CD4-positive, alpha-beta T cell treated with Interleukin-1 beta for 1 hour (primary cell): ENCODE results near the gene TMEM51.

Source experiments
- DNase-seq, 2 donors: peaks; one replicate each; pipeline ENCODE4 v3.0.0-alpha.2; 2020 to 2022

The TMEM51 gene

DNA sequence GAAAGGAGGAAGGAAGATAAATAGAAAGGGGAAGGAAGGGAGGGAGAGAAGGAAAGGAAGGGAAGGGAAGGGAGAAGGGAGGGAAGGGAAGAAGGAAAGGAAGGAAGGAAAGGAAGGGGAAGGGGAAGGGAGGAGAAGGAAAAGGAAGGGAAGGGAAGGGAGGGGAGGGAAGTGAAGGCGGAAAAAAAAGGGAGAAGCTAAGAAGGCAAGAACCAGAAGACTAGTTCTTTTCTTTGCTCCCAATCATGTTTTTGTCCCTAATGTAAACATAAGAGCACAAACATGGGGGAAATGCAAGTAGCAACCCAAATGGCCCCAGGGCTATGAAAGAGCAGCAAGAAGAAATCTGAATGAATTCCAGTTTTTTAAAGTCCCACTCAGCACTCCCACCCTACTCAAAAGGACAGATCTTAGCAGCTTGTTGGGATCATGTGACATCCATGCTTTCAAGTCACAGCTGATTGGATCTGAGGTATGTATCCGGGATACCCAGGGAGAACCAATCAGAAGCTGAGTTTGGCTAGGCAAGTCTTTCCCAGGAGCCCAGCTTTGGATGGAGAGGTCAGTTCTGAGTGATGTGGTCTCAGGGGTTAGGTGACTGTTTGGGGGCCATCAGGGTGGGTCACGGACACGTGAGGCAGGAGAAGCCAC is 69.2 kb downstream of the TMEM51 start:
- no peak for DNase-seq

DNA sequence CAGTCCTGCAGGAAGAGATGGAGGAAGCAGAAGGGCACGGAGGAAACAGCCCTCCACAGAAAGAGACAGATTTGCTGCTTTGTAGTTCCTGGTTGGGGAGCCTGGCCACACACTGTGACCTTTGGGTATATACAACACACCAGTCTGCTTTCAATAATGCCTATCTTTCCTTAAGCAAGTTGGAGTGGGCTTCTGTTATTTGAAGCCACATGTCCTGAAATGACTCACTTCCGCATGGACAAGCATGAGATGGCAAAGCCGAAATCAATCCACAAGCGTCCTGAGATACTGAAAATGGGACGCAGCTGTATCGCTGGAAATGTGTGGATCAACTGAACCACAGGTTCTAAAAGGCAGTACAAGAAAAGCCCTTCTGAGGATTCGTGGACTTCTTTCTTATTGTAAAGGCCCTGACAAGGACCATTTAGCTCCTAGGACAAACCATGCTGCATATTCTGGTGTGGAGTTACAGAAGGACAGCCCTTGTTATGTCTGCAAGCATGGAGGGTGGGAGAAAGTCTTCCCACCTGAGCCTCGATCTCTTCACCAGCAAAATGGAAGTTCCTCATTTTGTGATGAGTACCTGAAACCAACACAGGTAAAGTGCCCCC is 70.8 kb downstream of the TMEM51 start:
- DNase-seq, result no peak

DNA sequence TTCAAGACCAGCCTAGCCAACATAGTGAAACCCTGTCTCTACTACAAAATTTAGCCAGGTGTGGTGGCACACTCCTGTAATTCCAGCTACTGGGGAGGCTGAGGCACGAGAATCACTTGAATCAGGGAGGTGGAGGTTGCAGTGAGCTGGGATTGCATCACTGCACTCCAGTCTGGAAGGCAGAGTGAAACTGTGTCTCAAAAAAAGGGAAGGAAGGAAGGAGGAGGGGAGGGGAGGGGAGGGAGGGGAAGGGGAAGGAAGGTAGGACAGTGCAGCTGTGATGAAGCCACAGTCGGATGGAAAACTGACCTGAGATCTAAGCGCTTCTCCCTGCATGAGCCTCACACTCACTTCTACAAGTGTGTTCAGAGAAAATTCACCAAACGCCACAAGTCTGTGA is 71.4 kb downstream of the TMEM51 start:
- DNase-seq, result no peak

DNA sequence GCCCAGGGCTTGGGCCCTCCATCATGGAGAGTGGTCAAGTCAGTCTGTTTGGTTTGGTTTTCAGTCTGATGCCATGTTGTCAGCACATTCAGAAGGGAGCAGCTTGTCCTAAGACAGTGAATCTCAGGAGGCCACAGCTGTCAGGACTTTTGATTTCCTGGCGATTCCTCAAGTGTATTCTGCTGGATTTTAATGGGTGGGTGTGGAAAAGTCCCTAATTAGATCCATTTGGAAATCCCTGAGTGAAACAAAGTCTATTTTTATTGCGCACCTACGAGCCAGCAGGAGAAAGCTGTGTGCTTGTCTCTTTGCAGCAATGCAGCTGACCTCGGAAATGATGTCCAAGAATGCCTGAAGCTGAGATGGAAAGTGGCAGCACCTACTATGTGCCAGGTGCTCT is 71.9 kb downstream of the TMEM51 start:
- DNase-seq, result no peak

DNA sequence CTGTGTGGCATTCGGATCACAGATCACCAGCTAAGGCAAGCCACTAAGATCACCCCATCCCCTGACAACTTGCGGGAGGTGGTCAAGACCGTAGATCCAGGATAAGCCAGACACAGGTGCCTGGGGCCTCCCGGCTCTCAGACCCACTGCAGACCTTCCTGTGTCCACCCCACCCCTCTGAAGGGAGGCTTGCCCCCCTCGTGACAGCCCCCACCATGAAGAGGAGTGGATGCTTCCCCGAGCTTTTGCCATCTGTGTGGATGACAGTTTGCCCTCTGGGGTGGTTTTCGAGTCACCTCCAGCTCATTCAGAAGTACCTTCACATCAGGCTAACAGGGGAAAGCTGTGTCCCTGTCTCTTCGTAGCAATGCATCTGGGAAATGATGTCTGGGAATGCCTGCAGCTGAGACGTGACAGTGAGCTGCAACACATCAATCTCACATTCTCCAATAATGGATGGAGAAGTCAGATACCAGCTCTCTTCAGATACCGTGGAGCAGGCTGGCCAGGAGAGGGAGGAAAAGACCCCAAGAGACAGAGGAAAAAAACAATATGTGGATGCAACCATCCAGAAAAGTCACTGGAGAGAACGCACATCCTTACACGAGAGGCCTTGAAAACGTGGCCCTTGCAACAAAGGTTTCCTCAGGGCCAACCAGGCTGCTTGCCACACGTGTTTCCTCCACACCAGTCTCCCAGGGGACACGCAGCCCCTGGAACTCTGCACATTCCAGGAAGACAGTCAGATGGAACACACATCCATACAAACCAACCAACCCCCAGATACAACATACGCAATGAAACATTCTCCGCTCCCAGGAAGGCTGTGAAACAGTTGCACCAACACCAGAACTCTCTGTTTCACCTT is 73.1 kb downstream of the TMEM51 start:
- no peak for DNase-seq

DNA sequence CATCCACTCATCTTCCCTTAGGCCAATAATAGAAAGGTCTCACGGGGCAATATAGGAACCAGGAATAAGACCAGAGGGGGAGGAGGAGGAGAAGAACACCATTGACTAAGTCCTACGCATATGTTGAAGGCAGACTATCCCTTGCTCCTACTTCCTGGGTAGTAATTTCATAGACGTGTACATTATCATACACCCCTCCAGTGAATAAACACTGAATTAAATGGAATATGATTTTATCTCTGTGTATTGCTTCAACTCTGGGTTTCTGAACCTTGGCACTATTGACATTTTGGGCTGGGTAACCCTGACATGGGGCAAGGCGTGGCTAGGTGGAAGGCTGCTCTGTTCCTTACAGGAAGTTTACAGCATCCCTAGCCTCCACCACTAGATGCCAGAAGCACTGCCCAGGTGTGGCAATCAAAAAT is 76.2 kb downstream of the TMEM51 start:
- DNase-seq, result no peak

DNA sequence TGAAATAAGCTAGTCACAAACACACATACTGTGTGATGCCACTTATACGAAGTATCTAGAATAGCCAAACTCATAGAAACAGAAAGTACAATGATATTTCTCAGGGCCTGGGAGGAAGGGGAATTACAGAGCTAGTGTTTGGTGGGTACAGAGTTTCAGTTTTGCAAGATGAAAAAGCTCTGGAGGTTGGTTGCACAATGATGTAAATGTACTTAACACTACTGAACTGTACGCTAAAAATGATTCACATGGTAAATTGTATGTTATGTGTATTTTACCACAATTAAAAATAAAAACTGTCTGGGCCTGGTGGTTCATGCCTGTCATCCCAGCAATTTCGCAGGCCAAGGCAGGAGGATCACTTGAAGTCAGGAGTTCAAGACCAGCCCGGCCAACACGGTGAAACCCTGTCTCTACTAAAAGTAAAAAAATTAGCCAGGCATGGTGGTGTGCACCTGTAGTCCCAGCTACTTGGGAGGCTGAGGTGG is 78.2 kb downstream of the TMEM51 start:
- no peak for DNase-seq

DNA sequence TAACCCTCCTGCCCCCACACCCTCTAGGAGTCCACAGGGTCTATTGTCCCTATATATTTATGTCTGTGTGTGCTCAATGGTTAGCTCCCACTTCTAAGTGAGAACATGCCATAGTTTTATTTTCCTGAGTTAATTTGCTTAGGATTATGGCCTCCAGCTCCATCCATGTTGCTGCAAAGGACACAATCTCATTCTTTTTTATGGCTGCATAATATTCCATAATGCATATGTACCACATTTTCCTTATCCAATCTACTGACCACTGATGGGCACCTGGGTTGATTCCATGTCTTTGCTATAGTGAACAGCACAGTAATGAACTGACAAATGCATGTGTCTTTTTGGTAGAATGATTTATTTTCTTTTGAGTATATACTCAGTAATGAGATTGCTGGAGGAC is 80.1 kb downstream of the TMEM51 start:
- no peak for DNase-seq

DNA sequence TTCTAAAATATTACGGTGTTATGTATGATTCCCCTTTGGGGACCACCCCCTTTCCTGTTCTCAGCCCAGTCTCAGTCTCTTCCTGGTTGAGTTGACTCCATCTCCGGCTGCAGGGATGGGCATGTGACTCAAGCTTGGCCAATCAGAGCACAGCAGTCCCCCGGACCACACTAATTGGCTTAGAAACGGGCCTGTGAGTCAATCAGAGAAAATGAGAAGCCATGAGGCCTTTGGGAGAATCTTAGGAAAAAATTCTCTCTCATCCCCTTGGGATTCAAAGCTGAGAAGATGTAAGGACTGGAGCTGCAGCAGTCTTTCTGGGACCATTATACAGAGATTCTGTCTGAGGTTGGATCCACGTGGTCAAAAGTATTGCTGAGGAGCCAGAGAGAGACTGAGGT is 82.8 kb downstream of the TMEM51 start:
- DNase-seq, result no peak

DNA sequence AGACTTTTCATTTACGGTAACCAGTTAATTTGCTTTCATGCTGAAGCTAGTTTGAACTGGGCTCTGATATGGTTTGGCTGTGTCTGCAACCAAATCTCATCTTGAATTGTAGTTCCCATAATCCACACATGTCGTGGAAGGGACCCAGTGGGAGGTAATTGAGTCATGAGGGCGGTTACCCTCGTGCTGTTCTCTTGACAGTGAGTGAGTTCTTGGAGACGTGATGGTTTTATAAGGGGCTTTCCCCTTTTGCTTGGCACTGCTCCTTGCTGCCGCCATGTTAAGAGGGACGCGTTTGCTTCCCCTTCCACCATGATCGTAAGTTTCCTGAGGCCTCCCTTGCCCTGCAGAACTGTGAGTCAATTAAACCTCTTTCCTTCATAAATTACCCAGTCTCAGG is 83.2 kb downstream of the TMEM51 start:
- DNase-seq, result no peak

DNA sequence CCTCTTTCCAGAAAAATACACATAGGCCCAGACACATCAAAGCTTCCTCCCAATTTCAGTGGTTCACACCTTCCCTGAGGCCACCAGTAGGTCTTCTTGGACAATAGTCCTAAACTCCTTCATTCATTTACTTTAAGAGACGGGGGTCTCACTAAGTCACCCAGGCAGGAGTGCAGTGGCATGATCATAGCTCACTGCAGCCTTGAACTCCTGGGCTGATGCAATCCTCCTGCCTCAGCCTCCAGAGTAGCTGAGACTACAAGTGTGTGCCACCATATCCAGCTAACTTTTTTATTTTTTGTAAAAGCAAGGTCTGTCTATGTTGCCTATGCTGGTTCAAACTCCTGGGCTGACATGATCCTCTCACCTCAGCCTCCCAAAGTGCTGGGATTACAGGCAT is 85.2 kb downstream of the TMEM51 start:
- DNase-seq, result no peak

DNA sequence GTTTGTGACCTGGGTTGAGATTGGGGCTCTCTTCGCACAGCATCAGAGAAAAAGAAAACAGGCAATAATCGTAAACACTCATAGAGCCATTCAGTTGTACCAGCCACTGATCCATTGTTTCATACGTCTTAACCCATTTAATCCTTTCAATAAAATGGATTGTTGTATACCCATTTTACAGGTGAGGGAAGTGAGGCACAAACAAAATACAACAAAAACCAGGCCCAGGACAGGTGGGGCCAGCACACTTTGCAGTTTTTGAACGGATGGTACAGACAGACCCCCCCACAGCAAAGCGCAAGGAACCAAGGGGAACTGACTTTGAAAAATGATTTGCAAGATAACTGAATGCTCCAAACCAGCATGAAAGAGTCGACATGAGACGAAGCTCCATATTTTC is 89.2 kb downstream of the TMEM51 start:
- no peak for DNase-seq

DNA sequence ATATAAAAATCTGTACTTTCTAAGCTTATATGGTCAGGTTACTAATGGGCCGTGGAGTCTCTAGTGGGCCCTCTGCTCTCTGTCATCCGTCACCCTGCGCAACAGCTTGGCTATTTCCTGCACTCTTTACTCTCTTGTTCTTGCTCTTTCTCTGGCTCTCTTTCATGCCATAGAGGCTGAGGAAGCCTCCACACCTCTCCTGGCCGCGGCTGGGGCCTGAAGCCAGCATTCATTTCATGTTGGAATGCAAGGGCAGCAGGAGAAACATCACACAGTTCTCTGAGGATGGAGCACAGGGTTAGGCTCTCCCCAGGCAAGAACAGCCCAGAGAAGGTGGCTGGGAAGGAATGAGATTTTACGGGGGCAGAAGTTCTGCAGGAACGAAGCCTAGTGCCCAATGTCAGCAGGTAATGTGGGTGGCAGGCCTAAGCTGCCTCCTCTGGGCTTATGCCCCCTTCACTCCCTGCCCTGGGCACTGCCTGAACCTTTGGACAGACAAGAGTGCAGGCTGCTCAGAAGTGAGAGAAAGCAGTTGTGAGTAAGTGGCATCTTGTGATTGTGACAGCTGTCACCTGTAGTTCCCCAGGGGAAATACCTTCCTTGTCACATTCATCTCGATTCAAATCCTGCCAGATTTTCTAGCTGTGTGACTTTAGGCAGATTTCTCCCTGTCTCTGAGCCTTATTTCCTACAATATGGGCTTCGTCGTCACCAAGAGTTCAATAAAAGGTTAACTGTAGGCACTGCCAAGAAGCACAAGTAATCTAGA is 89.9 kb downstream of the TMEM51 start:
- no peak for DNase-seq

DNA sequence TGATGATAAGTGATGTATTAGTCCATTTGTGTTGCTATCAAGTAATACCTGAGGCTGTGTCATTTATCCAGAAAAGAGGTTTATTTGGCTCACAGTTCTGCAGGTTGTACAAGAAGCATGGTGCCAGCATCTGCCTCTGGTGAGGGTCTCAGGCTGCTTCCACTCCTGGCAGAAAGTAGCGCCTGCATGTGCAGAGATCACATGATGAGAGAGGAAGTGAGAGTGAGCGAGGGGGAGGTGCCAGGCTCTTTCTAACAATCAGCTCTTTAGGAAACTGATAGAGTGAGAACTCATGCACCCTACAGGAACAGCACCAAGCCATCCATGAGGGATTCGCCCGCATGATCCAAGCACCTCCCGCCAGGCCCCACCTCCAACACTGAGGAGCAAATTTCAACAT is 91.3 kb downstream of the TMEM51 start:
- no peak for DNase-seq

DNA sequence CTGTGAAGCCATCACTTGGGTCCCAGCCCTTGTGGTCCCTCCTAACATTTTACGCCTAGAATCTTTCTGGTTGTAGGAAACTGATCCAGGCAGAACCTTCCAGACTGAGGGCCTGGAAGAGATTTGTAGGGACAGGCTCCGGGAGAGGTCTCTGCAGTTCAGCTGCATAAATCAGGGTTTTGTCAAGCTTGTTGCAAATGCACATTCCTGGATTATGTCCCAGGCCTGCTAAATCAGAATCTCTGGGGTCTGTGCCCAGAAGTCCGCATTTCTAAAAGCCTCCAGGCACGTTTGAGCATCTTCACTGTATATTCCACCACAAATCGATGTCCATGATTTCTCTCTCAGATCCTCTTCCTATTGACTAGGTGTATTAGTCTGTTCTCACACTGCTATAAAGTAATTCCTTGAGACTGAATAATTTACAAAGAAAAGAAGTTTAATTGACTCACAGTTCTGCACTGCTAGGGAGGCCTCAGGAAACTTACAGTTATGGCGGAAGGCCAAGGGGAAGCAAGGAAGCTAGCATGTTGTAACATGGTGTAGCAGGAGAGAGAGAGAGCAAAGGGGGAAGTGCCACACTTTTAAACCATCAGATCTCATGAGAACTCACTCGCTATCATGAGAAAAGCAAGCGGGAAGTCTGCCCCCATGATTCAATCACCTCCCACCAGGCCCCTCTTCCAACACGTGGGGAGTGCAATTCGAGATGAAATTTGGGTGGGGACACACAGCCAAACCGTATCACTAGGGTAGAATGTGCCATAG is 92.2 kb downstream of the TMEM51 start:
- peak in 1 of 2 donors; percentile 40 for DNase-seq

DNA sequence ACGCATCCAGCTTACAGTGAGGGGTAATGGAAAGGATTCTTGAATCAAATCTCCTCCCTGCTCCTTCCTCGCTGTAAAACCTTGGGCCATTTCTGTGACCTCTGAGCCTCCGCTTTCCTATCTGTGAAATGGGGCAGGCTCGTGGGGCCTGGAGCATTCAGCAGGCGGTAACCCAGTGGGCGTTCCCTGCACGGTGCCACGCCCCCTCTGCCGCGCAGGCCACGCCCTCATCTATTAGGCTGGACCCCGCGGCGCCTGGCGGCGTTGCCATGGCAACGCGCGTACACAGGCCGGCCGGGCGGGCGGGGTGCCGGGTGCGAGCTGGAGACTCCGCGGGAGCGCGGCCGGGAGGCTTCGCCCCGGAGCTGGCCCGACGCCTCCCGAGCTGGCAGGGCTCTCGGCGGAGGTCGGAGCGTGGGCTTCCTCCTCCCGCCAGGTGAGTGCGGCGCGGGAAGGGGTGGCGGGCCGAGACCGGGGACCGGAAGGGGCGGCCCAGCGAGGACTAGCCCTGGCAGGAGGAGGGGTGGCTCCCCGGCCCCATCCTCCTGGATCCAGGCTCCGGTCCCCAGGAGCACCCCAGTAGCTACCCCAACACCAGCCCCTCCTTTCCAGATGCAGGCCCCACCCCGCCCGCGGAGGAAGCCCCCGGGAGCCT is 93.5 kb downstream of the TMEM51 start, which contains the start of gene FHAD1:
Gene FHAD1 (plus strand): TSS at position 264 of the 655 bp plus-strand sequence. CDS start 4,562 bp downstream, outside the sequence.
- peak; percentile 68 to 71 for DNase-seq

DNA sequence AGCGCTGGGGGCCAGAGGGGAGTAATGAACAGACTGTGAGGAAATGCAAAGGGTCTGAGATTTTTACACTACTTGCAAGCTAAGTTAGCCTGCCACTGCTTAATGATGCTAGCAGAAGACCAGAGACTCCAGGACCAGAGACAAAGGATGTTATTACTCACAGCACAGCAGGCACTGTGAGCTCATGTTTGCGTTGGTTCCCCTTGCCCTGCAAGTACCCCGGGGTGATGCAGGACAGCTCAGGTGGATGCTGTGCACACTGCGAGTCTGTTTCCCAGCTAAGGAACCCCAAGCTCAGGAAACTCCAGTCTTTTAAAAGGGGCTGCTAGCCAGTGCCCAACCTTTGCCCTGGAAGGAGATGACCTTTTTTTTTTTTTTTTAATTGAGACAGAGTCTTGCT is 94.7 kb downstream of the TMEM51 start:
- DNase-seq, result no peak

DNA sequence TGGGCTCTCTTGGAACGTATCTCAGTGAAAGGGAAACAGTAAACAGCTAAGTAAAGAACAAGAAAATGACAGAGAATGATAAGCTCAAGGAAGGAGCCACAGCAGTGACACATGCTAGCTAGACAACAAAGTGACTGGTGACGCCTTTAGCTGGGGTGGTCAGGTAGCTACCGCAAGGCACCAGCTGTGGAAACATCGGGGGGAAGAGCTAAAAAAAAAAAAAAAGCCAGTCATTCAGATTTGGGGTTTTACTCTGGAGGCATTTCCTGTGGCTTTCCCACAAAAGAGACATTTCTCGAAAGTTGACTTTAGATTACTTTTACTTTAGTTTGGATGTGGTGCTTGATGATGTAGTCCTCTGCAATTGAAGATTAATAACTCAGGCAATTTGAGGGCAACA is 95.5 kb downstream of the TMEM51 start:
- peak; percentile 54 to 55 for DNase-seq

DNA sequence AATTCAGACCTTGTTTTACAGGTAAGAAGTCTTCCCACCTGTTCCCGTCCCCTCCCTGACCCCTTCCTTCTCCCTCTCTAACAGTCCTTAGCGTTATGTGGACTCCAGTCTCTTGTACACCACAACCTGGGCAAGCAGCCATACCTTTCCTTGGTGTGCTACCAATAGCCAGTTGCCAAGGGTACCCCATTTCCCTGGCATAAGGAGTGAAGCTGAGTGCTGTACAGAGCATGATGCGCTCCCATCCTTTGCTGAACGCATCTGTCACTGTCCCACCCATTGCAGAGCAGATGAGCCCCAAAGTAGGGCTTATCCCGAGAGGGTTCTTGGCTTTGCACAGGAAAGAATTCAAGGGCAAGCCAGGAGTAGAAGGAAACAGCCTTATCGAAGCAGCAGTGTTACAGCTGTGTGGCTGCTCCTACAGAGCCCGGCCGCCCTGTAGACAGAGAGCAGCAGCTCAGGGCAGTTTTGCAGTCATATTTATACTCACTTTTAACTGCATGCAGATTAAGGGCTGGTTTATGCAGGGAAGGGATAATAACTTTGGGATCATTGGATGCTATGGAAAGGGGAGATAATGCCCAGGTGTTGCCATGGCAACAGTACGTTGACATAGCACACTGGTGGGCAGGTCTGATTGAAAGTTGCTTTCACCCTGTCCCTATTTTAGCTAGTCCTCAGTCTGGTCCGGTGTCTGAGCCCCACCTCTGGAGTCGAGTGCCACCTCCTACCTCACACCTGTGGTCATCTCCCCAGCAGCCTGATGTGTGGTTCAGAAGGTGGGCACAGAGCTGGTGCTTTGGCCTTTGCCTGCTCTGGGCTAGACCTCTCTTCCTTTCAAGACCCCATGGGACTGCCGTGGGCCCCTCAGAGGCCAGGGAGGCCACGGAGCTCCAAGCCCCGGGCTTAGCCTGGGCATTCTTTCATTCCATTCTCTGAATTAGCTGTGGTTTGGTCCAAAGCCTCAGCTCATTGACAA is 98.6 kb downstream of the TMEM51 start:
- no peak for DNase-seq

DNA sequence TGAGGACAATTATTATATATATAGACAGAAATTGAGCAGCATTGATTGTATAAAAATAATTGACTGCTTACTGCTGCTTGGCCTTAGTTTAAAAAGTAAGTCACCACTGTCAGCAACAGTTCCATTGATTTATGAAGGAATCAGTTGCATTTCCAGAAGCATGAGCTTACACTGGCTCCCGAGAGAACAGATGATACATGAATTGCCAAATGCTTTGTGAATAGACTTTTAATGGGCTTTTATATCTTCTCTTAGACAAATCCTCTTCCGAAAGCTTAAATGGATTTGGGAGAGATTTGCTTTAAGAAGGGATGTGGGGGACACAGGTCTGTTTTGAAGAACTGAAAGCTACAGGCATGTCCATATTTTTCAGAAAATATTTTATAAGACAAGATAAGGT is 101.0 kb downstream of the TMEM51 start:
- DNase-seq, result no peak
